GM12872 (cell line): ENCODE measurements around the gene NARS2.

Experiments
- CTCF ChIP-seq: IDR thresholded peaks from 3 replicates; pipeline ENCODE4 v1.5.1; 2011; ENCODE audit warnings: low read depth, mild to moderate bottlenecking, low read length, moderate library complexity; ENCODE audit not compliant: insufficient read depth

Gene NARS2

DNA sequence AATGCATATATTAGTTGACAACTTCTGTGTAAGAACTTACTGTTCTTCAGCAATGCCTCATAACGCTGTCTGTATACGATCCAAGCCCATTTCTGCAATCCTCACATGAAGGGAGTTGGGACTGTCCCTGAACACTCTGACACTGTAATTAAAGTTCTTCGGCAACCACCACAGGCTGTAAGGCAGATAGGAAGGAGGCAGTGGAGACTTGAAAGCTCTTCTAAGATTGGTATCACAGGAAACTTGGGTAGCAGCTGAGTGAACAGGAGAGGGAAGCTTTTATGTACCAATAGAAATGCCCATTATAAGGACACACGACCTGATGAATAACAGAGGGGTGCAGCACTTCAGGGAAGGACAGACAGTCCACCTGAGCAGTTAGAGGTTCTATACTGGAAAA lies 145.0 kb downstream of the NARS2 start:
- no peak for TF ChIP-seq CTCF

DNA sequence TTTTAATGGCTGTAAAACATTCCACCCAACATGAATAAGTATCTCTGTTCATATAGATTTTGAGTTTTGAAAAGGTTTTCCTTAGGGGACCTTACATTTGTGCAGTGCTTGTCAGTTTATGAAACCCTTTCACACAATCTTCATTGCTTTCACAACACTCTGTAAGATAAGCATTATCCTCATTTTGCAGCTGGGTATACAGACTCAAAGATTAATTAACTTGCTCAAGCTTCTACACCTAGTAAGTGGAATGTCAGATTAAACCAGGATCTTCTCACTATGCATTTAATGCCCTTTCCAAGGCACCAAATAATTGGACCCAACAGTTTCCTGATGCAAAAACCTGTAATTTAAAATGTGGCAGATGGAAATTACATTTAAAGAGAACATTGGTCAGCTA lies 145.5 kb downstream of the NARS2 start:
- no peak for TF ChIP-seq CTCF

- TF ChIP-seq CTCF: no peak
Measured at GRCh38 chr11:78428773-78429172, 145.9 kb downstream of the NARS2 start.

DNA sequence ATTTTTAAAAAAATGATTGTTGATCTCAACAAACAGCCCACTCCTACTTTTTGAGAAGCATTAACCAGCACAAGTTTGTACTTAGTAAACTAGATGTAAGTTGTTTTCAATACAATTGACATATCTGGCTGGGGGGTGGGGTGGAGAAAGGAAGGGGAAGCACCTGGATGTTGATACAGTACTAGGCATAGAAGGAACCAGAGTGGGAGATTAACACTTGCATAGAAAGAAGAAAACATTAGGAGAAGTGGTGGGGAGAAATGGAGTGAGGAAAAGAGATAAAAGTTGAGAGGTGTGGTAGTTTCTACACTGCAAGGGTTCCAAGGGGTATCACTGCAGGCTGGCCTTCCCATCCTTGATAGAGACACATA lies 146.4 kb downstream of the NARS2 start:
- no peak for TF ChIP-seq CTCF

- TF ChIP-seq CTCF: no peak
Measured at GRCh38 chr11:78427615-78428265, 146.9 kb downstream of the NARS2 start.

DNA sequence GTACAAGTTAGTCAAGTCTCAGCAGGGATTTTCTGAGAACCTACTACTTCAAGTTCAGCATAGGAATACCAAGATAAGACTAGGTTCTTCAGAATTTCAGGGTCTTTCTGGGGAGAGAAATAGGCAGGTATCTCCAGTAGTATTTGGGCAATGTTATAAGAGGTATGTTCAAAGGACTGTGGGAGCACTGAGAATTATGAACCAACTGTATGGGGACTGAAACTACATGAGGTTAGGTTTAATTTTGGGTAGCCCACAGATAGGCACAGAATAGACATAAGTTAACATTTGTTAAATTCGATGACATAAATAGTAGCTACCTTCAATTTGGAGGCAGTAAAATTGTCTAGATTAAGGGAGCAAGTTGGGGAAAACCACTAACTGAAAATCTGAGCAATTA lies 147.8 kb downstream of the NARS2 start:
- TF ChIP-seq CTCF: no peak

DNA sequence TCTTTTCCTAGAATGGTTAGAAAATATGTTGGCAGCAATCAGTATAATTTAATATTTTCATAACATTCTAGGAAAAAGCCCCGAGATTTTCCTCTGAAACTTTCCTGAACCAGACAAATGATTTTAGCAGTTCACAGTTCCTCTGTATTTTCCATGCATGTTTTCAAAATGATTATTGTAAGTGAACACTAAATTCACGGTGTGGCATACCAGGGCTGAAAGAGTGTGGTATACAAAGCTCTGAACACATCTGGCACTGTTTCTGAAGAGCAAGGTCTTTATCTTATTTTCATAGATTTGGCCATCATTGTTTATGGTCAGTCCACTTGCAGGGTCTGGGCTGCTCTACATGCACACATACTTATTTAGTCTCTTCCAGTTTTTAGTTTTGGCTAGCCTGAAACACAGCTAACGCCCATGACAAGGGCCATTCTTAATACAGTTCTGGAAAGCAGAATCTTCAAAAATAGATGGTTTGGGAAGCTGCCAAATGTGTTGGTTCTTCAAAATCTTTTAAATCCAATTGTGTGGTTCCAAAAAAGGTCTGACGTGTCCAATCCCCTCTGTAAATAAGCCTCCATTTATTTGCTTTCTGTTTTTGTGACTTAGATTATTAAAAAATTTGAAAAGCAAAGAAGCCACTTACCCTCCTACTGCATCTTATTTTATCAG lies 149.1 kb downstream of the NARS2 start:
- no peak for TF ChIP-seq CTCF
